KMS-11 (cell line): ENCODE data around the gene SGMS2.

Source experiments
- H2AFZ ChIP-seq: fragments of 200-600 bp; sonication (generic); 2 replicates; pipeline ENCODE4 v1.6.1; 2016; ENCODE audit warnings: antibody characterized with exemption, mixed run types, low read depth
- H3K27ac ChIP-seq: fragments of 200-600 bp; sonication (generic); 2 replicates; pipeline ENCODE4 v1.6.1; 2016; ENCODE audit warnings: mild to moderate bottlenecking, mixed run types
- H3K27me3 ChIP-seq: fragments of 200-600 bp; sonication (generic); 2 replicates; pipeline ENCODE4 v1.6.1; 2017; ENCODE audit warnings: mild to moderate bottlenecking, low read depth, mixed run types, moderate library complexity; ENCODE audit not compliant: insufficient read depth
- H3K36me3 ChIP-seq: fragments of 200-600 bp; sonication (generic); 2 replicates; pipeline ENCODE4 v1.6.1; 2017; ENCODE audit warnings: mild to moderate bottlenecking, mixed run types; ENCODE audit not compliant: insufficient read depth
- H3K4me1 ChIP-seq: fragments of 200-600 bp; sonication (generic); 2 replicates; pipeline ENCODE4 v1.6.1; 2016; ENCODE audit warnings: mild to moderate bottlenecking, low read depth, mixed run types; ENCODE audit not compliant: poor library complexity, severe bottlenecking
- H3K4me2 ChIP-seq: fragments of 200-600 bp; sonication (generic); 2 replicates; pipeline ENCODE4 v1.7.0; 2016; ENCODE audit warnings: mild to moderate bottlenecking, mixed run types
- H3K4me3 ChIP-seq: fragments of 200-600 bp; sonication (generic); IDR thresholded peaks from 2 replicates; pipeline ENCODE4 v1.6.1; 2017; ENCODE audit warnings: low read depth, low read length, mixed read lengths; ENCODE audit not compliant: insufficient read depth
- H3K79me2 ChIP-seq: fragments of 200-600 bp; sonication (generic); 2 replicates; pipeline ENCODE4 v1.6.1; 2016; ENCODE audit warnings: low read depth, mixed run types; ENCODE audit not compliant: insufficient read depth
- H3K9ac ChIP-seq: fragments of 200-600 bp; sonication (generic); 2 replicates; pipeline ENCODE4 v1.6.1; 2016; ENCODE audit warnings: mild to moderate bottlenecking, mixed run types
- H4K20me1 ChIP-seq: fragments of 200-600 bp; sonication (generic); 2 replicates; pipeline ENCODE4 v1.6.1; 2016; ENCODE audit warnings: mild to moderate bottlenecking, mixed run types; ENCODE audit not compliant: insufficient read depth
- TF ChIP-seq, protein P1 (sequence below): fragments of 200-600 bp; sonication (generic); conservative IDR thresholded peaks from 2 replicates; pipeline ENCODE4 v1.6.1; 2017; ENCODE audit warnings: low read depth, mild to moderate bottlenecking, antibody characterized with exemption, low read length, moderate library complexity, mixed read lengths

The SGMS2 gene

DNA sequence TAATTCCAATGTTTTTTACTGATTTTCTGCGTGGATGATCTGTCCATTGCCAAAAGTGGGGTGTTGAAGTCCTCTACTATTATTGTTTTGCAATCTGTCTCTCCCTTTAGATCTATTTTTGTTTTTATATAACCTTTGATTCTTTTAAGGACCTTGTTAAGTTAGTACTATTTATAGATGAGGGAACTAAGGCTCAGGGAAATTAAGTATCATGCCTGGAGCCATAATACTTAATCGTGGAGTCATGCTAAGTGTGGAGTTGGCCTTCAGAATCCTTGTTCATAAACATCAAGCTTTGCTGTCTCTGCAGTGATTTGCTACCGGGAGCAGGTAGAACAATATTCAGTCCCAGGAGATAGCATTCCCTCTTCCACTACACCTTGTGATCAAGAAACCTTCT lies 31.0 kb downstream of the SGMS2 start:
- Histone ChIP-seq H3K4me2 (no peak overlapping the region), H3K36me3 (no peaks in the 10 kb centered on the region), H3K27ac (no peak overlapping the region), H3K79me2 (no peaks in the 10 kb centered on the region), H3K4me3 (no peak overlapping the region), H3K27me3 (no peaks in the 10 kb centered on the region), H3K4me1 (peaks cover 8% of the 10 kb centered on the region), H2AFZ (no peak overlapping the region), H4K20me1 (no peaks in the 10 kb centered on the region), H3K9ac (no peak overlapping the region)
- TF ChIP-seq, protein P1, sequence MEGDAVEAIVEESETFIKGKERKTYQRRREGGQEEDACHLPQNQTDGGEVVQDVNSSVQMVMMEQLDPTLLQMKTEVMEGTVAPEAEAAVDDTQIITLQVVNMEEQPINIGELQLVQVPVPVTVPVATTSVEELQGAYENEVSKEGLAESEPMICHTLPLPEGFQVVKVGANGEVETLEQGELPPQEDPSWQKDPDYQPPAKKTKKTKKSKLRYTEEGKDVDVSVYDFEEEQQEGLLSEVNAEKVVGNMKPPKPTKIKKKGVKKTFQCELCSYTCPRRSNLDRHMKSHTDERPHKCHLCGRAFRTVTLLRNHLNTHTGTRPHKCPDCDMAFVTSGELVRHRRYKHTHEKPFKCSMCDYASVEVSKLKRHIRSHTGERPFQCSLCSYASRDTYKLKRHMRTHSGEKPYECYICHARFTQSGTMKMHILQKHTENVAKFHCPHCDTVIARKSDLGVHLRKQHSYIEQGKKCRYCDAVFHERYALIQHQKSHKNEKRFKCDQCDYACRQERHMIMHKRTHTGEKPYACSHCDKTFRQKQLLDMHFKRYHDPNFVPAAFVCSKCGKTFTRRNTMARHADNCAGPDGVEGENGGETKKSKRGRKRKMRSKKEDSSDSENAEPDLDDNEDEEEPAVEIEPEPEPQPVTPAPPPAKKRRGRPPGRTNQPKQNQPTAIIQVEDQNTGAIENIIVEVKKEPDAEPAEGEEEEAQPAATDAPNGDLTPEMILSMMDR: no peak

DNA sequence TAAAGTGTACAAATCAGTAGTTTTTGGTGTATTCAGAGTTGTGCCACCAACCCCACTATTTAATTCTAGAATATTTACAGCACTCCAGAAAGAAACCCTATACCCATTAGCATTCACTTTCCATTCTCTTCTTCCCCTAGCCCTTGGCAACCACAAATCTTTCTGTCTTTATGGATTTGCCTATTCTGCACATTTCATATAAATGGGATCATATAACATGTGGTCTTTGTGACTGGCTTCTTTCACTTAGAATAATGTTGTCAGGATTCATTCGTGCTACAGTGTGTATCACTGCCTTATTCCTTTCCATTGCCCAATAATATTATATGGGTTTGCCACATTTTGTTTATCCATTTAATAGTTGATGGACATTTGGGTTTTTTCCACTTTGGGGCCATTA lies 32.2 kb downstream of the SGMS2 start:
- TF ChIP-seq, protein P1: no peak
- Histone ChIP-seq H2AFZ (no peak overlapping the region), H3K27ac (no peak overlapping the region), H3K27me3 (no peaks in the 10 kb centered on the region), H3K4me2 (no peak overlapping the region), H3K4me1 (peaks cover 6% of the 10 kb centered on the region), H3K36me3 (no peaks in the 10 kb centered on the region), H3K79me2 (no peaks in the 10 kb centered on the region), H3K9ac (no peak overlapping the region), H3K4me3 (no peak overlapping the region), H4K20me1 (no peaks in the 10 kb centered on the region)

- no peak overlapping the region for H3K4me3 ChIP-seq
- H2AFZ ChIP-seq: no peak overlapping the region
- H3K36me3 ChIP-seq: no peaks in the 10 kb centered on the region
- no peaks in the 10 kb centered on the region for H4K20me1 ChIP-seq
- no peaks in the 10 kb centered on the region for H3K79me2 ChIP-seq
- H3K27me3 ChIP-seq: no peaks in the 10 kb centered on the region
- no peak overlapping the region for H3K9ac ChIP-seq
- TF ChIP-seq, protein P1: no peak
- no peak overlapping the region for H3K4me2 ChIP-seq
- H3K4me1 ChIP-seq: peaks cover 6% of the 10 kb centered on the region
- no peak overlapping the region for H3K27ac ChIP-seq
Observed at GRCh38 chr4:107857741-107858140, 33.0 kb downstream of the SGMS2 start.

GRCh38 chr4:107858158-107858742 lies 33.5 kb downstream of the SGMS2 start:
- no peak overlapping the region for H3K9ac ChIP-seq
- TF ChIP-seq, protein P1: no peak
- H2AFZ ChIP-seq: no peak overlapping the region
- H3K36me3 ChIP-seq: no peaks in the 10 kb centered on the region
- H3K27ac ChIP-seq: no peak overlapping the region
- H3K4me2 ChIP-seq: no peak overlapping the region
- no peaks in the 10 kb centered on the region for H3K27me3 ChIP-seq
- peaks cover 6% of the 10 kb centered on the region for H3K4me1 ChIP-seq
- no peak overlapping the region for H3K4me3 ChIP-seq
- H3K79me2 ChIP-seq: no peaks in the 10 kb centered on the region
- H4K20me1 ChIP-seq: no peaks in the 10 kb centered on the region
